ENCODE measurements around the gene TAF11. TPM values are rescaled to one million over a fixed set of nuclear protein-coding genes. Genes with fewer than 3 reads are reported as not detected.
"Not testable (repeated sequence)": the region's sequence is repeated elsewhere in the genome, so short reads cannot be mapped to it uniquely, and the experiment has no call there.

The TAF11 gene
- 10 to 100 TPM; 29.4 to 32.2 TPM for total RNA-seq

- Mint-ChIP-seq H3K4me3 (peak within 1 kb of the TSS; percentile 100), H3K4me1 (peaks cover 46% of the 10 kb centered on the region), H3K27ac (peak within 1 kb of the TSS; percentile 99), H3K36me3 (peaks cover 19% of the 10 kb centered on the region), H3K27me3 (no peaks in the 10 kb centered on the region), H3K9me3 (ENCODE audit: low read depth) (peaks cover 5% of the 10 kb centered on the region)
- CTCF ChIA-PET = interaction anchor here (0.7 to 1.6 kb wide), 5 partner anchors 37 to 638 kb away, joined by 3 to 4 read pairs (median 3); partner anchors contain the start of gene SNRPC
- DNase-seq (peak; percentile 96), ATAC-seq (peak; percentile 85)
These were observed at the start of gene TAF11 for GRCh38 chr6:34887753-34888513. Gene TAF11, minus strand, starts transcription at chr6:34888042. Its CDS starts 85 bp downstream, at chr6:34887957.

GRCh38 chr6:34934516-34934915, 46.7 kb upstream of the TAF11 start:
- Mint-ChIP-seq H3K27ac (no peak overlapping the region), H3K4me3 (no peak overlapping the region), H3K36me3 (no peaks in the 10 kb centered on the region), H3K9me3 (ENCODE audit: low read depth) (no peaks in the 10 kb centered on the region), H3K27me3 (no peaks in the 10 kb centered on the region), H3K4me1 (no peaks in the 10 kb centered on the region)
- CTCF ChIA-PET = no interaction called here
- ATAC-seq (no peak), DNase-seq (no peak)

DNA sequence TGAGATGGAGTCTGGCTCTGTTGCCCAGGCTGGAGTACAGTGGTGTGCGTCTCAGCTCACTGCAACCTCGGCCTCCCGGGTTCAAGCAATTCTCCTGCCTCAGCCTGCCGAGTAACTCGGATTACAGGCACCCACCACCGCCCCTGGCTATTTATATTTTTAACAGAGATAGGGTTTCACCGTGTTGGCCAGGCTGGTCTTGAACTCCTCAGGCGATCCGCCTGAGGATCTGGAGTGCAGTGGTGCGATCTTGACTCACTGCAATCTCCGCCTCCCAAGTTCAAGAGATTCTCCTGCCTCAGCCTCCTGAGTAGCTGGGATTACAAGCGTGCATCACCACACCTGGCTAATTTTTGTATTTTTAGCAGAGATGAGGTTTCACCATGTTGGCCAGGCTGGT, 44.4 kb upstream of the TAF11 start:
- H3K9me3 Mint-ChIP-seq (ENCODE audit: low read depth); H3K4me1 Mint-ChIP-seq; H3K27me3 Mint-ChIP-seq; H3K27ac Mint-ChIP-seq; DNase-seq; CTCF ChIA-PET; ATAC-seq; H3K36me3 Mint-ChIP-seq; H3K4me3 Mint-ChIP-seq: not testable (repeated sequence)

DNA sequence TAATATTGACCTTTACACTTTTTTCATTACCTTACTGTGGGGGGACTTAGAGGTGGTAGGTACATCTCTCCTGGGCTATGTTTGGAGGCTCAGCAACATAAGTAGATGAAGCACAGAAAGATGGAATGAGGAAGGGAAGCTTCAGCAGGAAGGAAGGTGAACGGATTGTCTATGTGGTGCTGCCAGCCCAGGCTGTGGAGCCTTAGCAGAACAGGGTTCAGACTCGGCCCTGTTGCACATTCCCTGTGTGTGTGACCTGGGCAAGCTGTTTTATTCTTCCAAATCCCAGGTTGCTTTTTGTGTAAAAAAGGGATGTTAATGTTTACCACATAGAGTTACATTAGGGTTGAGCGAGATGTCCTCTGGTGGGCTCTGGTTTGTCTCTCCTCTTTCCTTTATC, 42.4 kb upstream of the TAF11 start:
- Mint-ChIP-seq H3K27me3 (peaks cover 3% of the 10 kb centered on the region), H3K9me3 (ENCODE audit: low read depth) (no peaks in the 10 kb centered on the region), H3K36me3 (no peaks in the 10 kb centered on the region), H3K4me3 (no peak overlapping the region), H3K27ac (no peak overlapping the region), H3K4me1 (peaks cover 2% of the 10 kb centered on the region)
- ATAC-seq (no peak), DNase-seq (no peak)
- CTCF ChIA-PET = no interaction called here

DNA sequence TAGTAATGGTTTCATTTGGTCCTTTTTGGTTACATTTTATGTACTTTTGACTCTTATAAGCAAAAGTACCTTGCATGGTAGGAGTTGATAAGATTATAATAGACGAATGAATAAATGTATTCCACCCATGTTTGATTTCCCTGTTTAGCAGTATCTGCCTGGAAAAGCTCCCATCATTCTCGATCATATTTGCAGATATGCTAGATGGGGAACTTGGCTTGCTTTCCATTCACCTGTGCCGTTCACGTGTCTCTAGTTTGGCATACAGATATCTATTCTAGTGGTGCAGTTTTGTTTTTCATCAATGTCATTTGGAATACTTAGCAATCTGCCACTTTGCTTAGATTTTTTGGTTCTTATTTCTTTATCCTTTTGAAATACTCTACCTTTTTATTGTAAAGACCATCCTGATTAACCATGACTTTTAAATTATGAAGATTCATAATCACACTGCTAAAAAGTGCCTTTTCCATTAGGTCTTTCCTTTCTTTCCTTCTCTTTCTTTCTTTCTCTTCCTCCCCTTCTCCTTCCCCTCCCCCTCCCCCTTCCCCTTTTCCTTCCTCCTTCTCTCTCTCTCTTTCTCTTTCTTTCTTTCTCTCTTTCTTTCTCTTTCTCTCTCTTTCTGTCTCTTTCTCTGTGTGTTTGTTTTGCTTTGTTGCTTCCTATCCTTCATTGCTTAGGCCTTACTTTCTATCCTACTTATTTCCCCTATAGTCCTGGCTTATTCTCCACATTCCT, 41.6 kb upstream of the TAF11 start:
- no peak for DNase-seq
- no peak overlapping the region for H3K4me3 Mint-ChIP-seq
- H3K27ac Mint-ChIP-seq = no peak overlapping the region
- H3K27me3 Mint-ChIP-seq = peaks cover 3% of the 10 kb centered on the region
- no peaks in the 10 kb centered on the region for H3K9me3 Mint-ChIP-seq (ENCODE audit: low read depth)
- H3K4me1 Mint-ChIP-seq = peaks cover 2% of the 10 kb centered on the region
- ATAC-seq = no peak
- H3K36me3 Mint-ChIP-seq = no peaks in the 10 kb centered on the region
- CTCF ChIA-PET = no interaction called here

DNA sequence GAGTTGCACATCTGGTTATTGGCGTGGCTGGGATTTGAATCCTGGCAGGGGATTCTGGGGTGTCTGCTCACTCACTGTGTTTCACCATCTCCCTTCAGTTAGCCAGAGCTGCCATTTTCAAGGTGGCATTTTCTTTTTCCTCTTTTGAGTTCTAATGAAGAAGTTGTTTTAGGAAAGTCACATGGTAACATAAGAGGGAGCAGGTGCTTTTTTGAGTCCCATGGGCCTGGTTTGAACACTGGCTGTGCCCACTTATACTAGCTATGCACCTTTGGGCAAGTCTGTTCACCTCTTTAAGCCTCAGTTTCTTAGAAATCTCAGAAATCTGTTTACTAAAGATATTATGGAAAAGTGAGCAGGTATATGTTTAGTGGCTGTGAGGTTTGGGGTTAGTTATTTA, 40.9 kb upstream of the TAF11 start:
- CTCF ChIA-PET = no interaction called here
- H3K36me3 Mint-ChIP-seq = no peaks in the 10 kb centered on the region

GRCh38 chr6:34928220-34928619, 40.4 kb upstream of the TAF11 start:
- Mint-ChIP-seq H3K4me3 (no peak overlapping the region), H3K27me3 (peaks cover 3% of the 10 kb centered on the region), H3K9me3 (ENCODE audit: low read depth) (no peaks in the 10 kb centered on the region), H3K27ac (no peak overlapping the region), H3K36me3 (no peaks in the 10 kb centered on the region), H3K4me1 (peaks cover 2% of the 10 kb centered on the region)
- CTCF ChIA-PET = no interaction called here
- DNase-seq (no peak), ATAC-seq (no peak)

More for the DNA sequence above, 40.9 kb upstream of the TAF11 start:
- H3K4me3 Mint-ChIP-seq = no peak overlapping the region
- no peak overlapping the region for H3K27ac Mint-ChIP-seq
- peaks cover 2% of the 10 kb centered on the region for H3K4me1 Mint-ChIP-seq
- no peak for DNase-seq
- H3K27me3 Mint-ChIP-seq = peaks cover 3% of the 10 kb centered on the region
- ATAC-seq = no peak
- no peaks in the 10 kb centered on the region for H3K9me3 Mint-ChIP-seq (ENCODE audit: low read depth)

DNA sequence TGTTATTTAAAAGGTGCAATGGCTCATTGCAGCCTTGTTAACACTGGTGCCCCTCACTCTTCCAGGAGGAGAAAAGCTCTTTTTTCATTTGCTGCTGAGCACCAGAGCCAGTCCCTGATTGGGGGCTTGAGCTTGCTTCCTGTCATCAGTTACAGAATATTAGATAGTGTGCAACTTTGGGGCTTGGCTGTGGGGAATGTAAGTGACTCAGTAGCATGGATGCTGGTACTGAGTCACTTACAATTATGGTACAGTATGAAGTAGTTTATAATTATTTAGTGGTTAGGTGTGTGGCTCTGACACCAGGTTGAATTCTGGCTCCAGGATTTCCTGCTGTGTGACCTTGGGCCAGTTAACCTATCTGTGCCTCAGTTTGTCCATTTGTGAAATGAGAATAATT, 38.8 kb upstream of the TAF11 start:
- H3K9me3 Mint-ChIP-seq (ENCODE audit: low read depth) = no peaks in the 10 kb centered on the region
- DNase-seq (no peak), ATAC-seq (no peak)
- CTCF ChIA-PET = interaction anchor here (1.6 kb wide), 1 partner anchor 12 kb away, joined by 3 read pairs; no protein-coding TSS in a partner anchor
- H3K4me1 Mint-ChIP-seq = peaks cover 2% of the 10 kb centered on the region
- H3K36me3 Mint-ChIP-seq = no peaks in the 10 kb centered on the region
- no peak overlapping the region for H3K4me3 Mint-ChIP-seq
- no peak overlapping the region for H3K27ac Mint-ChIP-seq
- peaks cover 3% of the 10 kb centered on the region for H3K27me3 Mint-ChIP-seq

DNA sequence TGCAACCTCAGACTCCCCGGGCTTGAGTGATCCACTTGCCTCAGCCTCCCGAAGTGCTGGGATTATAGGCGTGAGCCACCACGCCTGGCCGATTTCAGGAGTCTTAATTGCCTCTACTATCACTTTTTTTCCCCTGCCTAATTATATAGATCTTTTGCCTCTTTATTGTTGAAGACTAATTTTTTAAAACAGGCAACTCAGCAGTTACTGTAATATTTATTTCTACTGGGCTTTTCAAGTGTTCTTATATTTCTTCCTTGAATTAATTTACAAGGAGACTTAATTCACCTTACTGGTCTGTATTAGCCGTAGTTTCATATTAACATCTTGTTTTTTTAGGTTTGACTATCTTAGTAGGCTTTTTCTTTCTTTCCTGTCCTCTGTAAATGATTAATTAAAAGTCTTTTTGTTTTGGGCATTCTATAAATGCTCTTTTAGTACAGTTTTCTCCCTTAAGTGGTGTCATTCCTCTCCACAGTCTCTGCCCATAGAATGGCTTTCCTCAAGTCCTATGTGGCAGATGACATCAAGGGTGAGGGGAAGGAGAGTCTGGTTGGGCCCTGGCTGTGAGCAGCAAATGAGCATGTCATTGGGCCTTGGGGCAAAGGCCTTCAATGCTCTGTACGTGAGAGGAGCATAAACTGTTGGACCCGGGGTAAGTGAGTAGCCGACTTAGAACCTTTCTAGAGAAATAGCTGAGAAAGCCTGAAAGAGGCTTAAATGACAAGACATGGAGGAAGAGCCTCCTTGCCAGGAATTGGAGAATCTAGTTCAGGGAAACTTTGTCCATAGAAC, 37.2 kb upstream of the TAF11 start:
- no peak overlapping the region for H3K4me3 Mint-ChIP-seq
- no peaks in the 10 kb centered on the region for H3K9me3 Mint-ChIP-seq (ENCODE audit: low read depth)
- H3K27ac Mint-ChIP-seq = no peak overlapping the region
- peaks cover 2% of the 10 kb centered on the region for H3K4me1 Mint-ChIP-seq
- H3K36me3 Mint-ChIP-seq = peaks cover under 1% of the 10 kb centered on the region
- DNase-seq (no peak), ATAC-seq (no peak)
- peaks cover 3% of the 10 kb centered on the region for H3K27me3 Mint-ChIP-seq
- CTCF ChIA-PET = interaction anchor here (1.6 kb wide), 1 partner anchor 10 kb away, joined by 3 read pairs; no protein-coding TSS in a partner anchor

DNA sequence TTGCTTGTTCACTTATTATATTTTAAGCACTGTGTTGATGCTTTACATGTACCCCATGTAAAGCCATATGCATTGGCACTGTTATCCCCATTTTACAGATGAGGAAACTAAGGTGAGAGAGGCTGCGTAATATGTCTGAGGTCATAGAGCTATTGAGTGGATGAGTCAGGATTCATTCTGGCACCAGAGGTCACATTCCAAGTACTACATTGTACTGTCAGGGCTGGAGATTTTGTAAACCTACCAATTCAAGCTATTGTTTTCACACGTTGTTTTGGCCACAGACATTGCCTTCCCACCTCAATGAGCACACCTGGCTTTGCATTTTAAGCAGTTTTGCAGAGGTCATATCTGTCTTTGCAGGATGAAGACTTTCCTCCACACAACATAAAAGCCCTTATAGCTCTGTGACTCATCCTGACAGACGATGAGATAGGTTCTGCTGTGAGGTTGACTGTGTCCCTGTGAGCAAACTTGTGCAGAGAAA, 34.4 kb upstream of the TAF11 start:
- H3K36me3 Mint-ChIP-seq = peaks cover 6% of the 10 kb centered on the region
- H3K4me1 Mint-ChIP-seq = peaks cover 4% of the 10 kb centered on the region
- H3K9me3 Mint-ChIP-seq (ENCODE audit: low read depth) = no peaks in the 10 kb centered on the region
- CTCF ChIA-PET = interaction anchor here (0.7 kb wide), 1 partner anchor 795 kb away, joined by 3 read pairs; no protein-coding TSS in a partner anchor
- H3K27me3 Mint-ChIP-seq = peaks cover 5% of the 10 kb centered on the region
- no peak overlapping the region for H3K27ac Mint-ChIP-seq
- DNase-seq (no peak), ATAC-seq (no peak)
- no peak overlapping the region for H3K4me3 Mint-ChIP-seq

DNA sequence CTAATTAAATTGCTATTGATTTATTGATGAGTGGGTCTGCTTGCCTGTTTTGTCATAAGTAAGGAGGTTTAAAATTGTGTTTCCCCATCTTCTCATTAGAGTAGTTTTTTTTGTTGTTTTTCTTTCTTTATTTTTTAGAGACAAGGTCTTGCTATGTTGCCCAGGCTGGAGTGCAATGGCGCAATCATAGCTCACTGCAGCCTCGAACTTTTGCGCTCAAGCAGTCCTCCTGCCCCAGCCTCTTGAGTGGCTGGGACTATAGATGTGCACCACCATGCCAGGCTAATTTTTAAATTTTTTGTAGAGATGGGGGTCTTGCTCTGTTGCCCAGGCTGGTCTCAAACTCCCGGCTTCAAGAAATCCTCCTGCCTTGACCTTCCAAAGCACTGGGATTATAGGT, 32.3 kb upstream of the TAF11 start:
- peaks cover 6% of the 10 kb centered on the region for H3K36me3 Mint-ChIP-seq
- ATAC-seq (no peak), DNase-seq (no peak)
- H3K27me3 Mint-ChIP-seq = peaks cover 6% of the 10 kb centered on the region
- H3K4me1 Mint-ChIP-seq = peaks cover 3% of the 10 kb centered on the region
- H3K4me3 Mint-ChIP-seq = no peak overlapping the region
- no peak overlapping the region for H3K27ac Mint-ChIP-seq
- H3K9me3 Mint-ChIP-seq (ENCODE audit: low read depth) = no peaks in the 10 kb centered on the region
- CTCF ChIA-PET = interaction anchor here (1.0 kb wide), 1 partner anchor 67 kb away, joined by 4 read pairs; no protein-coding TSS in a partner anchor

DNA sequence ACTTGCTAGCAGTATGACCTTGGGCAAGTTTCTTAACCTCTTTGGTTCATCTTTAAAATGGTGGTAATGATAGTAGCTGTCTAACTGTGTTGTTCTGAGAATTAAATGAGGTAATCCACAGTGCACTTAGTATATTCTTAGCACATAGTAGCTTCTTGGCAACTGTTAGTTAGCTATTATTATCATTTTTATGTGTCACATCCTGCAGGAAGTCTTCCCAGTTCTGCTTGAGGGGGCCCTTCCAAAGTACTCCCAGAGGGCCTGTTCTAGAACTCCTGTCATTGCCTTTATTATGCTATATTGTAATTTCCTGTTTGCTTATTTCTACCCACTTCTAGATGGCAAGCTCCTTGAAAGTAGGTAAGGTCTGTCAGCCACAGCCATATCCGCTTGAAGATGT, 31.8 kb upstream of the TAF11 start:
- no peak for ATAC-seq
- Mint-ChIP-seq H3K9me3 (ENCODE audit: low read depth) (no peaks in the 10 kb centered on the region), H3K27ac (no peak overlapping the region)

More for the DNA sequence above, 31.8 kb upstream of the TAF11 start:
- Mint-ChIP-seq H3K4me1 (peaks cover 3% of the 10 kb centered on the region), H3K36me3 (peaks cover 6% of the 10 kb centered on the region), H3K4me3 (no peak overlapping the region), H3K27me3 (peaks cover 11% of the 10 kb centered on the region)
- DNase-seq = no peak
- CTCF ChIA-PET = interaction anchor here (1.0 kb wide), 1 partner anchor 67 kb away, joined by 4 read pairs; no protein-coding TSS in a partner anchor
